H1 (cell line): ENCODE data around the gene UFD1. TPM values are rescaled to one million over a fixed set of nuclear protein-coding genes. Genes with fewer than 3 reads are reported as not detected.

Experiments
- CTCF ChIA-PET: fragments of 300-600 bp; sonication (Branson Sonifier 250); formaldehyde crosslinking; loops from one replicate; lab custom pipeline; 2021; ENCODE audit not compliant: partially characterized antibody; lab: Charles Lee
- POLR2A ChIA-PET: fragments of 300-600 bp; sonication (Branson Sonifier 250); formaldehyde crosslinking; loops from one replicate; lab custom pipeline; 2021; ENCODE audit warnings: inconsistent platforms; ENCODE audit not compliant: partially characterized antibody; lab: Charles Lee
- DNase-seq, 2 experiments: peaks; one replicate each; pipeline versions ENCODE4 v3.0.0 to v3.0.0-alpha.2; 2010 to 2022; ENCODE audit warnings: low spot score in 2 of 2, low read depth in 1 of 2, mixed read lengths in 1 of 2
- FAIRE-seq: peaks from 2 replicates; lab custom pipeline; 2011; peaks lifted over from hg19 to GRCh38; lab: Jason Lieb, UNC
- H2AFZ ChIP-seq: 2 replicates; pipeline ENCODE4 v1.8.1; 2012; ENCODE audit warnings: low read length, inconsistent platforms
- H2AK5ac ChIP-seq: 2 replicates; pipeline ENCODE4 v1.6.1; 2013; ENCODE audit warnings: low read depth, low read length
- H2BK120ac ChIP-seq: replicated peaks from 2 replicates; pipeline ENCODE3; 2013; ENCODE audit warnings: low read depth, low read length, inconsistent platforms
- H2BK12ac ChIP-seq: 2 replicates; pipeline ENCODE4 v1.6.1; 2013; ENCODE audit warnings: low read depth, low read length
- H2BK15ac ChIP-seq: 2 replicates; pipeline ENCODE4 v1.6.1; 2013; ENCODE audit warnings: low read length
- H2BK20ac ChIP-seq: 2 replicates; pipeline ENCODE4 v1.6.1; 2013; ENCODE audit warnings: low read length
- H2BK5ac ChIP-seq: 2 replicates; pipeline ENCODE4 v1.6.1; 2013; ENCODE audit warnings: low read depth, low read length
- H3K14ac ChIP-seq: 2 replicates; pipeline ENCODE4 v1.6.1; 2013; ENCODE audit warnings: inconsistent platforms; ENCODE audit not compliant: insufficient read length
- H3K18ac ChIP-seq: 2 replicates; pipeline ENCODE4 v1.6.1; 2013; ENCODE audit warnings: low read length; ENCODE audit errors: extremely low read depth
- H3K23ac ChIP-seq: 2 replicates; pipeline ENCODE4 v1.6.1; 2013; ENCODE audit warnings: inconsistent platforms; ENCODE audit not compliant: insufficient read length
- H3K23me2 ChIP-seq: 2 replicates; pipeline ENCODE4 v1.6.1; 2013; ENCODE audit warnings: low read depth, low read length
- H3K27ac ChIP-seq: 2 replicates; pipeline ENCODE4 v1.6.1; 2011; ENCODE audit warnings: low read depth, low read length, inconsistent platforms
- H3K27me3 ChIP-seq, 4 experiments: replicated peaks in 1 of 4; 1 replicate in 1 of 4; 2 replicates in 3 of 4; pipeline versions ENCODE4 v1.6.1 to v1.8.1; 2011 to 2013; ENCODE audit warnings: low read length in 3 of 4, mild to moderate bottlenecking in 3 of 4, inconsistent platforms in 2 of 4, mixed read lengths in 2 of 4, moderate library complexity in 1 of 4; ENCODE audit not compliant: control insufficient read depth in 3 of 4, insufficient read depth in 3 of 4; ENCODE audit errors: extremely low read depth in 1 of 4
- H3K36me3 ChIP-seq, 4 experiments: 2 replicates each; pipeline versions ENCODE4 v1.6.1 to v1.8.1; 2011 to 2013; ENCODE audit warnings: mild to moderate bottlenecking in 4 of 4, low read length in 3 of 4, moderate library complexity in 2 of 4, control low read depth in 1 of 4, inconsistent platforms in 1 of 4; ENCODE audit not compliant: insufficient read depth in 4 of 4, control insufficient read depth in 2 of 4
- H3K4ac ChIP-seq: replicated peaks from 2 replicates; pipeline ENCODE3; 2013; ENCODE audit warnings: low read length, low read depth, mixed read lengths, inconsistent platforms; ENCODE audit not compliant: insufficient read length
- H3K4me1 ChIP-seq, 4 experiments: replicated peaks in 1 of 4; 1 replicate in 1 of 4; 2 replicates in 3 of 4; pipeline versions ENCODE4 v1.6.1 to v1.8.1; 2011 to 2013; ENCODE audit warnings: low read length in 3 of 4, inconsistent platforms in 2 of 4, mixed read lengths in 1 of 4; ENCODE audit not compliant: insufficient read depth in 4 of 4, control insufficient read depth in 3 of 4
- H3K4me2 ChIP-seq, 2 experiments: 2 replicates each; pipeline versions ENCODE4 v1.6.1 to v1.8.1; 2011 to 2013; ENCODE audit warnings: low read depth in 2 of 2, low read length in 2 of 2, control low read depth in 1 of 2, inconsistent platforms in 1 of 2, mild to moderate bottlenecking in 1 of 2; ENCODE audit not compliant: insufficient read depth in 1 of 2
- H3K4me3 ChIP-seq, 4 experiments: fragments of 200-600, 300-600 bp in 1 of 4; sonication (generic), shearing (Covaris generic), sonication (Bioruptor Twin) in 1 of 4; 2 replicates each; pipeline versions ENCODE4 v1.5.1 to v1.8.1; 2011 to 2016; ENCODE audit warnings: low read length in 4 of 4, low read depth in 3 of 4, control low read depth in 2 of 4, inconsistent platforms in 2 of 4, mild to moderate bottlenecking in 2 of 4, mixed read lengths in 1 of 4, moderate library complexity in 1 of 4; ENCODE audit not compliant: insufficient read depth in 2 of 4; ENCODE audit errors: extremely low read depth in 1 of 4
- H3K56ac ChIP-seq: replicated peaks from 2 replicates; pipeline ENCODE3; 2013; ENCODE audit warnings: low read depth, mild to moderate bottlenecking, mixed read lengths, low read length, inconsistent platforms; ENCODE audit not compliant: insufficient read length
- H3K79me1 ChIP-seq: 2 replicates; pipeline ENCODE4 v1.6.1; 2013; ENCODE audit warnings: low read depth, low read length, control low read depth
- H3K79me2 ChIP-seq, 2 experiments: 2 replicates each; pipeline versions ENCODE4 v1.6.1 to v1.8.1; 2012 to 2013; ENCODE audit warnings: low read length in 2 of 2, mild to moderate bottlenecking in 2 of 2, inconsistent platforms in 1 of 2; ENCODE audit not compliant: insufficient read depth in 2 of 2, control insufficient read depth in 1 of 2
- H3K9ac ChIP-seq, 4 experiments: replicated peaks in 1 of 4; 1 replicate in 1 of 4; 2 replicates in 3 of 4; pipeline versions ENCODE4 v1.6.1 to v1.8.1; 2011 to 2013; ENCODE audit warnings: low read depth in 3 of 4, low read length in 3 of 4, control low read depth in 2 of 4, mild to moderate bottlenecking in 2 of 4, moderate library complexity in 2 of 4, inconsistent platforms in 1 of 4; ENCODE audit errors: extremely low read depth in 1 of 4
- H3K9me3 ChIP-seq, 2 experiments: 2 replicates each; pipeline versions ENCODE4 v1.6.1 to v1.8.1; 2012 to 2013; ENCODE audit warnings: mild to moderate bottlenecking in 2 of 2, moderate library complexity in 2 of 2, control low read depth in 1 of 2, inconsistent platforms in 1 of 2, low read depth in 1 of 2, low read length in 1 of 2, mixed read lengths in 1 of 2; ENCODE audit not compliant: insufficient read depth in 2 of 2
- H4K20me1 ChIP-seq, 2 experiments: replicated peaks in 1 of 2; 2 replicates each; pipeline versions ENCODE3 to v1.8.1; 2011 to 2013; ENCODE audit warnings: inconsistent platforms in 2 of 2, low read length in 2 of 2, mild to moderate bottlenecking in 1 of 2; ENCODE audit not compliant: insufficient read depth in 2 of 2, control insufficient read depth in 1 of 2
- H4K5ac ChIP-seq: 2 replicates; pipeline ENCODE4 v1.6.1; 2013; ENCODE audit warnings: low read length, low read depth, mixed read lengths, inconsistent platforms; ENCODE audit not compliant: insufficient read length
- H4K8ac ChIP-seq: 2 replicates; pipeline ENCODE4 v1.8.0; 2013; ENCODE audit warnings: mild to moderate bottlenecking, moderate library complexity, low read length, inconsistent platforms; ENCODE audit not compliant: insufficient read depth; ENCODE audit errors: extremely low read depth
- H4K91ac ChIP-seq: replicated peaks from 2 replicates; pipeline ENCODE3; 2013; ENCODE audit warnings: low read length, mixed read lengths, inconsistent platforms; ENCODE audit not compliant: insufficient read length
- CBX5 ChIP-seq: fragments of 300-800, 300-1000 bp; sonication (generic); IDR thresholded peaks from 2 replicates; pipeline ENCODE4 v1.7.1; 2016; ENCODE audit warnings: antibody characterized with exemption, low read length, low read depth
- WGBS, 2 experiments: shearing (Covaris generic) in 1 of 2; methylation state at CpG; one replicate each; pipeline versions ENCODE4 v1.1.6 to v1.1.7; 2013 to 2015; ENCODE audit warnings: low lambda C conversion rate in 2 of 2, mixed read lengths in 2 of 2, inconsistent platforms in 1 of 2, low coverage in 1 of 2, missing lambda C conversion rate in 1 of 2; ENCODE audit not compliant: insufficient replicate concordance in 2 of 2, insufficient coverage in 1 of 2, insufficient read length in 1 of 2; ENCODE audit errors: extremely low coverage in 1 of 2, missing lambda C conversion rate in 1 of 2; 5-methylcytosine and 5-hydroxymethylcytosine counted together
- polyA plus RNA-seq, 7 experiments: library from polyadenylated mRNA; depleted of rRNA in 3 of 7; stranded (reverse) in 5 of 7; unstranded in 2 of 7; fragments of >200 nt in 5 of 7; fragments of 200-250 nt in 2 of 7; gene quantifications; 1 replicate in 5 of 7; 2 replicates in 1 of 7; 4 replicates in 1 of 7; pipeline versions ENCODE4 v1.2.1 to v1.2.3, GENCODE V29; 2011 to 2013; ENCODE audit warnings: missing spikeins in 2 of 7, mixed read lengths in 2 of 7
- total RNA-seq: library from RNA; stranded (reverse); fragmentation: NEBNext Ultra II Directional; extraction: Animal tissue kit (Norgen Biotek cat#: 25700); gene quantifications from 2 replicates; pipeline ENCODE4 v1.2.1, GENCODE V29; 2021

Gene UFD1
- total and polyA plus RNA-seq, 2 of the 8 experiments (the other 6 are each of a cell fraction or from before 2014, with no cell fraction given), result 74.6 to 116 TPM

DNA sequence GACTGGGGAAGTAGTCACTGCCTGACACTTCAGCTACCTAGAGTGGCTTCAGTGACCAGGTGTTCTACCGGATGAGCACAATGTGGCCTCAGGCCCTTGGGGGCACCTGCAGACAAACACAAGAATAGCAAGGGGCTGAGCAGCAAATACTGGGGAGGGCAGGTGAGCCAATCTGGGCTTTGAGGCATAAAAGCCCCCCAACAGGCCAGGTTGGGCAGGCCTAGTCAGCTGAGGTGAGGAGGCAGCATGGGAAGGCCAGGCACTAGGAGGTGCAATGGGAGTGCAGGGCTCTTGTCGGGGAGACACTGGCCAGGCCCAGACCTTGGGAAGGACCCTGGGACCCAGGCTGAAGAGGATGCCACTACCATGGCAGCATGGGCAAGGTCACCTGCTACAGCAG lies 9.0 kb downstream of the UFD1 start:
- no peak overlapping the region for H4K8ac ChIP-seq
- DNase-seq (no peak), FAIRE-seq (no peak)
- no peak overlapping the region for H3K23ac ChIP-seq
- no peak overlapping the region for H3K27ac ChIP-seq
- no peaks in the 10 kb centered on the region for H3K23me2 ChIP-seq
- no peak overlapping the region for H2BK5ac ChIP-seq
- H4K91ac ChIP-seq, result no peak overlapping the region
- no peak overlapping the region for H2BK15ac ChIP-seq
- no peak overlapping the region for H2BK120ac ChIP-seq
- POLR2A ChIA-PET, result interaction anchor here (0.9 to 1.5 kb wide), 2 partner anchors 8 to 19 kb away, joined by 3 read pairs; no protein-coding TSS in a partner anchor
- no peaks in the 10 kb centered on the region for H3K9me3 ChIP-seq
- CTCF ChIA-PET, result interaction anchor here (1.0 kb wide), 2 partner anchors 37 to 73 kb away, joined by 3 read pairs; no protein-coding TSS in a partner anchor
- no peak for TF ChIP-seq CBX5
- TF ChIP-seq, all 59 proteins: peak for 0
- H3K79me2 ChIP-seq, result 0 out of 4 replicates have a peak, but pooled peaks cover 0 to 2% of the 10 kb centered on the region in 2 experiments
- H3K4me3 ChIP-seq, result no peak overlapping the region
- WGBS, 2 experiments, result 100% methylated on average over 2 of the region's 2 CpGs; no CpG with 5 or more reads in 1 of the 2 experiments
- no peak overlapping the region for H2BK20ac ChIP-seq
- no peak overlapping the region for H2AFZ ChIP-seq
- no peak overlapping the region for H2AK5ac ChIP-seq
- no peak overlapping the region for H3K56ac ChIP-seq
- H3K4me2 ChIP-seq, result no peak overlapping the region
- peaks cover 30 to 60% (median 52%) of the 10 kb centered on the region in 4 experiments for H3K36me3 ChIP-seq
- H4K5ac ChIP-seq, result no peak overlapping the region
- no peak overlapping the region for H2BK12ac ChIP-seq
- no peak overlapping the region for H3K9ac ChIP-seq
- no peaks in the 10 kb centered on the region for H3K27me3 ChIP-seq
- H4K20me1 ChIP-seq, result peaks cover 4 to 25% of the 10 kb centered on the region in 2 experiments
- no peak overlapping the region for H3K4ac ChIP-seq
- H3K4me1 ChIP-seq, result no peaks in the 10 kb centered on the region
- H3K79me1 ChIP-seq, result peaks cover 2% of the 10 kb centered on the region; the same call in 1 of the 2 replicates
- H3K14ac ChIP-seq, result no peak overlapping the region
- no peak overlapping the region for H3K18ac ChIP-seq
